Measurements from ENCODE around the gene HADH. TPM values are rescaled to one million over a fixed set of nuclear protein-coding genes. Genes with fewer than 3 reads are reported as not detected.

HADH gene
- polyA plus RNA-seq, 1 of the 3 experiments (the other 2 are of a cell fraction): 19.4 TPM

- no peak for TF ChIP-seq NFIC (IDR thresholded peaks at IDR 0.05; ENCODE audit: borderline replicate concordance)
- TF ChIP-seq PBX3 (IDR thresholded peaks at IDR 0.05): 0 out of 2 replicates have a peak, but pooled peaks have one; percentile 4
- POLR2A ChIA-PET: no interaction called here
- Histone ChIP-seq H3K36me3 (replicated peaks in 1 of 2; ENCODE audit: control insufficient read depth in 1 of 2, insufficient read depth in 2 of 2, low read length in 1 of 2) (peaks cover 0 to 3% of the 10 kb centered on the region in 2 experiments), H3K9ac (no peak overlapping the region), H3K27me3 (ENCODE audit: insufficient read depth) (no peaks in the 10 kb centered on the region), H3K27ac (ENCODE audit: low read depth in 2 of 2, low read length in 1 of 2) (peak overlapping the region in 1 of 2 experiments; percentile 21; a peak in 1 of 4 replicates), H3K4me3 (ENCODE audit: low read depth in 2 of 2, low read length in 1 of 2) (no peak overlapping the region), H3K79me2 (ENCODE audit: insufficient read depth) (peaks cover 19% of the 10 kb centered on the region), H4K20me1 (ENCODE audit: insufficient read depth) (no peaks in the 10 kb centered on the region), H3F3A (replicated peaks; ENCODE audit: insufficient read depth) (peaks cover 7% of the 10 kb centered on the region), H3K4me2 (peak overlapping the region; percentile 30; the same call in 1 of the 2 replicates), H3K4me1 (ENCODE audit: control insufficient read depth in 1 of 2, insufficient read depth in 2 of 2, low read depth in 1 of 2, low read length in 1 of 2) (peaks cover 0 to 2% of the 10 kb centered on the region in 2 experiments; a peak in 2 of 4 replicates), H3K9me2 (no peaks in the 10 kb centered on the region), H2AFZ (ENCODE audit: low read depth) (no peak overlapping the region), H3K9me3 (no peaks in the 10 kb centered on the region)
- 86% methylated on average over 5 of the region's 5 CpGs for WGBS (ENCODE audit: low lambda C conversion rate)
- CTCF ChIA-PET: no interaction called here
- DNase-seq: no peak
These were observed 7.5 kb downstream of the HADH start for GRCh38 chr4:107996949-107997788.

DNA sequence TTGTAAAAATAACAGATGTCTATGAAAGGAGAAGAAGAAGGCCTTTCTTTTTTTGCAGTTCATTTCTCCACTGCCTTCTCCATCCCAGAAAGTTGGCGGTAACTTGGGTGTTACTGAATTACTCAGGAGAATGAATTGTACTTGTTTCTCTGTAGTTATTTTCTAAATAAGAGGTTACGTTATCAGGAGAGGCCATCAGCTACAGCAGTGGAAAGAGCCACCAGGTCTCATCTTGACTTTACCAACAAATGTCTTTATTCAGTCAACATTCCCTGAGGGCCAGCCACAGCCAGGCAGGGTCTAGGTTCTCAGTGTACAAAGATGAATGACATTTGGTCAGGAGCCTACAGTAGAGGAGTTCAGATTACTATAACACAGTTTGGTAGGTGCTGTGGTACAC lies 8.1 kb downstream of the HADH start:
- H3K36me3 ChIP-seq (replicated peaks in 1 of 2; ENCODE audit: control insufficient read depth in 1 of 2, insufficient read depth in 2 of 2, low read length in 1 of 2): peaks cover 0 to 3% of the 10 kb centered on the region in 2 experiments
- no peaks in the 10 kb centered on the region for H3K27me3 ChIP-seq (ENCODE audit: insufficient read depth)
- peaks cover 7% of the 10 kb centered on the region for H3F3A ChIP-seq (replicated peaks; ENCODE audit: insufficient read depth)
- peak overlapping the region; percentile 30; the same call in 1 of the 2 replicates for H3K4me2 ChIP-seq
- no peaks in the 10 kb centered on the region for H3K9me2 ChIP-seq
- 100% methylated on average over 1 of the region's 2 CpGs for WGBS (ENCODE audit: low lambda C conversion rate)
- H4K20me1 ChIP-seq (ENCODE audit: insufficient read depth): no peaks in the 10 kb centered on the region
- POLR2A ChIA-PET: no interaction called here
- TF ChIP-seq POLR2AphosphoS5 (IDR thresholded peaks at IDR 0.05; ENCODE audit: low read depth, low read length): no peak
- TF ChIP-seq FOXM1 (IDR thresholded peaks at IDR 0.05; ENCODE audit: low read depth): no peak
- TF ChIP-seq EZH2phosphoT487 (IDR thresholded peaks at IDR 0.05; ENCODE audit: borderline replicate concordance, low read depth): no peak
- TF ChIP-seq, protein P1, sequence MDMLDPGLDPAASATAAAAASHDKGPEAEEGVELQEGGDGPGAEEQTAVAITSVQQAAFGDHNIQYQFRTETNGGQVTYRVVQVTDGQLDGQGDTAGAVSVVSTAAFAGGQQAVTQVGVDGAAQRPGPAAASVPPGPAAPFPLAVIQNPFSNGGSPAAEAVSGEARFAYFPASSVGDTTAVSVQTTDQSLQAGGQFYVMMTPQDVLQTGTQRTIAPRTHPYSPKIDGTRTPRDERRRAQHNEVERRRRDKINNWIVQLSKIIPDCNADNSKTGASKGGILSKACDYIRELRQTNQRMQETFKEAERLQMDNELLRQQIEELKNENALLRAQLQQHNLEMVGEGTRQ (IDR thresholded peaks at IDR 0.05; ENCODE audit: borderline replicate concordance, low read depth, low read length): no peak
- no peak for TF ChIP-seq PBX3 (IDR thresholded peaks at IDR 0.05)
- TF ChIP-seq, protein P2, sequence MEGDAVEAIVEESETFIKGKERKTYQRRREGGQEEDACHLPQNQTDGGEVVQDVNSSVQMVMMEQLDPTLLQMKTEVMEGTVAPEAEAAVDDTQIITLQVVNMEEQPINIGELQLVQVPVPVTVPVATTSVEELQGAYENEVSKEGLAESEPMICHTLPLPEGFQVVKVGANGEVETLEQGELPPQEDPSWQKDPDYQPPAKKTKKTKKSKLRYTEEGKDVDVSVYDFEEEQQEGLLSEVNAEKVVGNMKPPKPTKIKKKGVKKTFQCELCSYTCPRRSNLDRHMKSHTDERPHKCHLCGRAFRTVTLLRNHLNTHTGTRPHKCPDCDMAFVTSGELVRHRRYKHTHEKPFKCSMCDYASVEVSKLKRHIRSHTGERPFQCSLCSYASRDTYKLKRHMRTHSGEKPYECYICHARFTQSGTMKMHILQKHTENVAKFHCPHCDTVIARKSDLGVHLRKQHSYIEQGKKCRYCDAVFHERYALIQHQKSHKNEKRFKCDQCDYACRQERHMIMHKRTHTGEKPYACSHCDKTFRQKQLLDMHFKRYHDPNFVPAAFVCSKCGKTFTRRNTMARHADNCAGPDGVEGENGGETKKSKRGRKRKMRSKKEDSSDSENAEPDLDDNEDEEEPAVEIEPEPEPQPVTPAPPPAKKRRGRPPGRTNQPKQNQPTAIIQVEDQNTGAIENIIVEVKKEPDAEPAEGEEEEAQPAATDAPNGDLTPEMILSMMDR (IDR thresholded peaks at IDR 0.05): no peak
- TF ChIP-seq NFIC (IDR thresholded peaks at IDR 0.05; ENCODE audit: borderline replicate concordance): no peak
- no peak for TF ChIP-seq TAF1 (IDR thresholded peaks at IDR 0.05; ENCODE audit: borderline replicate concordance, low read depth, low read length)
- TF ChIP-seq RCOR1 (IDR thresholded peaks at IDR 0.05; ENCODE audit: low read length): no peak
- no peak for TF ChIP-seq GABPA (IDR thresholded peaks at IDR 0.05; ENCODE audit: low read depth)
- TF ChIP-seq MAX (IDR thresholded peaks at IDR 0.05; ENCODE audit: low read depth): no peak
- no peak for TF ChIP-seq ELF1 (IDR thresholded peaks at IDR 0.05)
- TF ChIP-seq MEF2A (IDR thresholded peaks at IDR 0.05; ENCODE audit: borderline replicate concordance, low read depth): no peak
- no peak for TF ChIP-seq SMC3 (IDR thresholded peaks at IDR 0.05; ENCODE audit: low read depth, low read length)
- TF ChIP-seq, protein P3, sequence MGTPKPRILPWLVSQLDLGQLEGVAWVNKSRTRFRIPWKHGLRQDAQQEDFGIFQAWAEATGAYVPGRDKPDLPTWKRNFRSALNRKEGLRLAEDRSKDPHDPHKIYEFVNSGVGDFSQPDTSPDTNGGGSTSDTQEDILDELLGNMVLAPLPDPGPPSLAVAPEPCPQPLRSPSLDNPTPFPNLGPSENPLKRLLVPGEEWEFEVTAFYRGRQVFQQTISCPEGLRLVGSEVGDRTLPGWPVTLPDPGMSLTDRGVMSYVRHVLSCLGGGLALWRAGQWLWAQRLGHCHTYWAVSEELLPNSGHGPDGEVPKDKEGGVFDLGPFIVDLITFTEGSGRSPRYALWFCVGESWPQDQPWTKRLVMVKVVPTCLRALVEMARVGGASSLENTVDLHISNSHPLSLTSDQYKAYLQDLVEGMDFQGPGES (IDR thresholded peaks at IDR 0.05; ENCODE audit: low read depth, low read length): no peak
- TF ChIP-seq SIN3A (IDR thresholded peaks at IDR 0.05; ENCODE audit: borderline replicate concordance, low read depth, low read length): no peak
- TF ChIP-seq FOSL2 (IDR thresholded peaks at IDR 0.05; ENCODE audit: borderline replicate concordance, low read depth): no peak
- no peak for TF ChIP-seq TEAD4 (IDR thresholded peaks at IDR 0.05; ENCODE audit: borderline replicate concordance, insufficient read depth)
- CTCF ChIA-PET: no interaction called here
- H3K4me1 ChIP-seq (ENCODE audit: control insufficient read depth in 1 of 2, insufficient read depth in 2 of 2, low read depth in 1 of 2, low read length in 1 of 2): no peaks in the 10 kb centered on the region; a peak in 2 of 4 replicates
- no peak for DNase-seq
- peaks cover 15% of the 10 kb centered on the region for H3K79me2 ChIP-seq (ENCODE audit: insufficient read depth)
- H3K4me3 ChIP-seq (ENCODE audit: low read depth in 2 of 2, low read length in 1 of 2): no peak overlapping the region
- no peaks in the 10 kb centered on the region for H3K9me3 ChIP-seq
- H3K27ac ChIP-seq (ENCODE audit: low read depth in 2 of 2, low read length in 1 of 2): peak overlapping the region in 1 of 2 experiments; percentile 21; a peak in 1 of 4 replicates
- H3K9ac ChIP-seq: no peak overlapping the region
- no peak overlapping the region for H2AFZ ChIP-seq (ENCODE audit: low read depth)

Data from SK-N-SH (cell line).